ENCODE results near the gene JAGN1. TPM values are rescaled to one million over a fixed set of nuclear protein-coding genes. Genes with fewer than 3 reads are reported as not detected.
"Not testable (repeated sequence)": the region's sequence is repeated elsewhere in the genome, so short reads cannot be mapped to it uniquely, and the experiment has no call there.

Gene JAGN1
- total RNA-seq, 2 experiments from 2014 or later: 21.0 to 29.5 TPM

- peaks cover 2% of the 10 kb centered on the region; the same call in 1 of the 2 replicates for H3K36me3 ChIP-seq (ENCODE audit: insufficient read depth, low read length)
- no peak for TF ChIP-seq EZH2phosphoT487 (IDR thresholded peaks at IDR 0.05; ENCODE audit: borderline replicate concordance, low read depth, low read length)
- TF ChIP-seq, protein P1, sequence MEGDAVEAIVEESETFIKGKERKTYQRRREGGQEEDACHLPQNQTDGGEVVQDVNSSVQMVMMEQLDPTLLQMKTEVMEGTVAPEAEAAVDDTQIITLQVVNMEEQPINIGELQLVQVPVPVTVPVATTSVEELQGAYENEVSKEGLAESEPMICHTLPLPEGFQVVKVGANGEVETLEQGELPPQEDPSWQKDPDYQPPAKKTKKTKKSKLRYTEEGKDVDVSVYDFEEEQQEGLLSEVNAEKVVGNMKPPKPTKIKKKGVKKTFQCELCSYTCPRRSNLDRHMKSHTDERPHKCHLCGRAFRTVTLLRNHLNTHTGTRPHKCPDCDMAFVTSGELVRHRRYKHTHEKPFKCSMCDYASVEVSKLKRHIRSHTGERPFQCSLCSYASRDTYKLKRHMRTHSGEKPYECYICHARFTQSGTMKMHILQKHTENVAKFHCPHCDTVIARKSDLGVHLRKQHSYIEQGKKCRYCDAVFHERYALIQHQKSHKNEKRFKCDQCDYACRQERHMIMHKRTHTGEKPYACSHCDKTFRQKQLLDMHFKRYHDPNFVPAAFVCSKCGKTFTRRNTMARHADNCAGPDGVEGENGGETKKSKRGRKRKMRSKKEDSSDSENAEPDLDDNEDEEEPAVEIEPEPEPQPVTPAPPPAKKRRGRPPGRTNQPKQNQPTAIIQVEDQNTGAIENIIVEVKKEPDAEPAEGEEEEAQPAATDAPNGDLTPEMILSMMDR (conservative IDR thresholded peaks at IDR 0.05; ENCODE audit: low read length): no peak
- BruUV-seq (replicated peaks): no TSS peak
- intact Hi-C loops (cut with micrococcal nuclease; ENCODE audit: unreplicated experiment): no loop called here
- no peak overlapping the region for H3K4me3 ChIP-seq (ENCODE audit: low read depth, low read length, poor library complexity, severe bottlenecking)
- no peaks in the 10 kb centered on the region for H4K20me1 ChIP-seq (ENCODE audit: insufficient read depth, low read length)
- CTCF ChIA-PET (ENCODE audit: unreplicated experiment): no interaction called here
- no peak overlapping the region for H3K27ac ChIP-seq (ENCODE audit: low read depth, low read length, poor library complexity, severe bottlenecking)
- H2AFZ ChIP-seq (ENCODE audit: low read length): no peak overlapping the region
- H3K9me2 ChIP-seq (ENCODE audit: insufficient read depth, low read length): no peaks in the 10 kb centered on the region
- no peaks in the 10 kb centered on the region; the same call in 1 of the 2 replicates for H3K79me2 ChIP-seq (ENCODE audit: insufficient read depth, low read depth, low read length)
- H3K9me3 ChIP-seq (ENCODE audit: low read length): no peaks in the 10 kb centered on the region
- DNase-seq (ENCODE audit: low spot score): no peak
- POLR2A ChIA-PET: interaction anchor here (0.6 kb wide), 1 partner anchor 35 kb away, joined by 3 read pairs; no protein-coding TSS in a partner anchor
- no peak overlapping the region for H3K4me2 ChIP-seq (ENCODE audit: low read length)
- H3K4me1 ChIP-seq (ENCODE audit: insufficient read depth, low read length, poor library complexity, severe bottlenecking): peaks cover 16% of the 10 kb centered on the region
These were observed 43.4 kb upstream of the JAGN1 start for GRCh38 chr3:9846931-9847488.

DNA sequence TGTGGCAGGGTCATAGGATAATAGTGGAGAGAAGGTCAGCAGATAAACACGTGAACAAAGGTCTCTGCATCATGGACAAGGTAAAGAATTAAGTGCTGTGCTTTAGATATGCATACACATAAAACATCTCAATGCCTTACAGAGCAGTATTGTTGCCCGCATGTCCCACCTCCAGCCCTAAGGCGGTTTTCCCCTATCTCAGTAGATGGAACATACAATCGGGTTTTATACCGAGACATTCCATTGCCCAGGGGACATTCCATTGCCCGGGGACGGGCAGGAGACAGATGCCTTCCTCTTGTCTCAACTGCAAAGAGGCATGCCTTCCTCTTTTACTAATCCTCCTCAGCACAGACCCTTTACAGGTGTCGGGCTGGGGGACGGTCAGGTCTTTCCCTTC, 42.5 kb upstream of the JAGN1 start:
- H2AFZ ChIP-seq (ENCODE audit: low read length); H3K9me3 ChIP-seq (ENCODE audit: low read length); CTCF ChIA-PET (ENCODE audit: unreplicated experiment); H3K4me2 ChIP-seq (ENCODE audit: low read length); POLR2A ChIA-PET; H3K4me3 ChIP-seq (ENCODE audit: low read depth, low read length, poor library complexity, severe bottlenecking); H3K36me3 ChIP-seq (ENCODE audit: insufficient read depth, low read length); H4K20me1 ChIP-seq (ENCODE audit: insufficient read depth, low read length); H3K4me1 ChIP-seq (ENCODE audit: insufficient read depth, low read length, poor library complexity, severe bottlenecking); H3K9me2 ChIP-seq (ENCODE audit: insufficient read depth, low read length); BruUV-seq (replicated peaks); H3K27ac ChIP-seq (ENCODE audit: low read depth, low read length, poor library complexity, severe bottlenecking); DNase-seq (ENCODE audit: low spot score); intact Hi-C loops (cut with micrococcal nuclease; ENCODE audit: unreplicated experiment); H3K79me2 ChIP-seq (ENCODE audit: insufficient read depth, low read depth, low read length): not testable (repeated sequence)

DNA sequence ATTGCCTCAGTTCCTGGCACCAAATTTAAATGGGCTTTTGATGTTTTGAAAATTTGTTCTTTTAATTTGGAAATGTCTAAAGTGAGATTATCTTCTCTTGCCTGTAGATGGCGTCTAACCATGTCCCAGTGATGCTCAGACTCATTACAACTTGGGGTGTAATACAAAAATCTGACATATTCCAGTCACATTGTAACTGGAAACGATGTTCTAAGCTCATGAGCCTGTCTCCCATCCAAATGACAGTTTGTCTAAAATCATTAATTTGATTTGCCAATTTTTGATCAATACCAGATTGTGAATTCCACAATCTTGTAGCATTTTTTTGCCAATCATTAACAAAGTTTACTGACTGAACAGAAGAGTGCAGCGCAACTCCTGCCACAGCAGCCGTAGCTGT, 41.5 kb upstream of the JAGN1 start:
- H3K27ac ChIP-seq (ENCODE audit: low read depth, low read length, poor library complexity, severe bottlenecking); H3K9me3 ChIP-seq (ENCODE audit: low read length); H4K20me1 ChIP-seq (ENCODE audit: insufficient read depth, low read length); H3K79me2 ChIP-seq (ENCODE audit: insufficient read depth, low read depth, low read length); BruUV-seq (replicated peaks); H3K36me3 ChIP-seq (ENCODE audit: insufficient read depth, low read length); H3K4me2 ChIP-seq (ENCODE audit: low read length); H3K9me2 ChIP-seq (ENCODE audit: insufficient read depth, low read length); H2AFZ ChIP-seq (ENCODE audit: low read length); H3K4me3 ChIP-seq (ENCODE audit: low read depth, low read length, poor library complexity, severe bottlenecking); POLR2A ChIA-PET; H3K4me1 ChIP-seq (ENCODE audit: insufficient read depth, low read length, poor library complexity, severe bottlenecking); intact Hi-C loops (cut with micrococcal nuclease; ENCODE audit: unreplicated experiment): not testable (repeated sequence)
- CTCF ChIA-PET (ENCODE audit: unreplicated experiment): interaction anchor here (0.6 kb wide), 1 partner anchor 8 kb away, joined by 3 read pairs; no protein-coding TSS in a partner anchor
- DNase-seq (ENCODE audit: low spot score): peak; percentile 55
- TF ChIP-seq, protein P1 (conservative IDR thresholded peaks at IDR 0.05; ENCODE audit: low read length): peak; percentile 74

DNA sequence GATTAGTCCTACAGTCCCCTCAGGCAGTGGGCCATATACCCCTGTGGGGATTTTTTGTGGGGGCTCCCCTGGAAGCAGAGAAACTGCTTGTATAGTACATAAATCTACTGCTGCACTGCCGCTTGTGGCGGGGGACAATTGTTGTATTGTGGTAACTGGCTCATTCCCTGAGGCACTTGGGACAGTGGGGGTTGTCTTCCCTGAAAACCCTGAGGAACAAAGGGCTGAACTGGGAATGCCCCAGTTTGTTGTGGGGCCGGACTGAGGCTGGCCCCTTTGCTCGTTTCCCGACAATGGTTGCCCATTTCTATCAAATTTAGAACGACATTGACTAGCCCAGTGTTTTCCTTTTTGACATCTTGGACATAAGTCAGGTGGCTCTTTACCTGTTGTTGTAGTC, 39.0 kb upstream of the JAGN1 start:
- H3K27ac ChIP-seq (ENCODE audit: low read depth, low read length, poor library complexity, severe bottlenecking); H2AFZ ChIP-seq (ENCODE audit: low read length); H3K9me2 ChIP-seq (ENCODE audit: insufficient read depth, low read length); H3K4me2 ChIP-seq (ENCODE audit: low read length); H3K79me2 ChIP-seq (ENCODE audit: insufficient read depth, low read depth, low read length); H4K20me1 ChIP-seq (ENCODE audit: insufficient read depth, low read length); H3K4me1 ChIP-seq (ENCODE audit: insufficient read depth, low read length, poor library complexity, severe bottlenecking); intact Hi-C loops (cut with micrococcal nuclease; ENCODE audit: unreplicated experiment); H3K4me3 ChIP-seq (ENCODE audit: low read depth, low read length, poor library complexity, severe bottlenecking); CTCF ChIA-PET (ENCODE audit: unreplicated experiment); H3K9me3 ChIP-seq (ENCODE audit: low read length); H3K36me3 ChIP-seq (ENCODE audit: insufficient read depth, low read length); BruUV-seq (replicated peaks); DNase-seq (ENCODE audit: low spot score): not testable (repeated sequence)
- POLR2A ChIA-PET: interaction anchor here (1.6 kb wide), 1 partner anchor 81 kb away, joined by 4 read pairs; no protein-coding TSS in a partner anchor

- H3K9me2 ChIP-seq (ENCODE audit: insufficient read depth, low read length); H3K79me2 ChIP-seq (ENCODE audit: insufficient read depth, low read depth, low read length); BruUV-seq (replicated peaks); intact Hi-C loops (cut with micrococcal nuclease; ENCODE audit: unreplicated experiment); CTCF ChIA-PET (ENCODE audit: unreplicated experiment); H3K9me3 ChIP-seq (ENCODE audit: low read length); H4K20me1 ChIP-seq (ENCODE audit: insufficient read depth, low read length); H3K36me3 ChIP-seq (ENCODE audit: insufficient read depth, low read length); DNase-seq (ENCODE audit: low spot score); POLR2A ChIA-PET; H3K4me3 ChIP-seq (ENCODE audit: low read depth, low read length, poor library complexity, severe bottlenecking); H3K4me2 ChIP-seq (ENCODE audit: low read length); H3K4me1 ChIP-seq (ENCODE audit: insufficient read depth, low read length, poor library complexity, severe bottlenecking); H3K27ac ChIP-seq (ENCODE audit: low read depth, low read length, poor library complexity, severe bottlenecking); H2AFZ ChIP-seq (ENCODE audit: low read length): not testable (repeated sequence)
These were observed 38.5 kb upstream of the JAGN1 start for GRCh38 chr3:9851926-9852325.

Measured in OCI-LY7 (cell line).